ENCODE data around the gene KIAA1671. TPM values are rescaled to one million over a fixed set of nuclear protein-coding genes. Genes with fewer than 3 reads are reported as not detected.

KIAA1671 gene
- polyA plus RNA-seq, 1 donor from 2014 or later: 3.0 TPM

GRCh38 chr22:25167834-25168601, 215.5 kb downstream of the KIAA1671 start:
- Histone ChIP-seq H4K20me1 (ENCODE audit: insufficient read depth) (no peaks in the 10 kb centered on the region), H2AFZ (ENCODE audit: low read depth, low read length) (no peak overlapping the region), H3K36me3 (ENCODE audit: insufficient read depth, low read length) (no peaks in the 10 kb centered on the region), H3K9me2 (ENCODE audit: insufficient read depth, low read length) (no peaks in the 10 kb centered on the region), H3K27me3 (ENCODE audit: insufficient read depth, low read depth, low read length) (no peaks in the 10 kb centered on the region), H3K4me3 (ENCODE audit: low read length) (no peak overlapping the region), H3F3A (ENCODE audit: insufficient read depth, low read length, poor library complexity, severe bottlenecking) (no peaks in the 10 kb centered on the region), H3K9me3 (ENCODE audit: low read length) (no peaks in the 10 kb centered on the region), H3K79me2 (replicated peaks; ENCODE audit: insufficient read depth, low read length) (no peaks in the 10 kb centered on the region), H3K4me2 (ENCODE audit: low read length) (no peak overlapping the region), H3K9ac (ENCODE audit: low read length) (no peak overlapping the region), H3K27ac (ENCODE audit: low read length) (no peak overlapping the region)
- TF ChIP-seq SMC3 (conservative IDR thresholded peaks at IDR 0.05; ENCODE audit: poor library complexity) (no peak), EP300 (conservative IDR thresholded peaks at IDR 0.05; ENCODE audit: poor library complexity, severe bottlenecking) (no peak), REST (IDR thresholded peaks at IDR 0.05; ENCODE audit: borderline replicate concordance) (no peak), CTCF (IDR thresholded peaks at IDR 0.05; ENCODE audit: poor library complexity, severe bottlenecking) (no peak), RAD21 (conservative IDR thresholded peaks at IDR 0.05) (no peak), TAF1 (IDR thresholded peaks at IDR 0.05; ENCODE audit: low read depth) (no peak), POLR2AphosphoS5 (IDR thresholded peaks at IDR 0.05) (no peak), MXI1 (conservative IDR thresholded peaks at IDR 0.05; ENCODE audit: poor library complexity, severe bottlenecking) (no peak), EZH2 (IDR thresholded peaks at IDR 0.05; ENCODE audit: borderline replicate concordance, insufficient read depth, low read length, poor library complexity, severe bottlenecking) (no peak)

- Histone ChIP-seq H3F3A (ENCODE audit: insufficient read depth, low read length, poor library complexity, severe bottlenecking) (no peaks in the 10 kb centered on the region), H3K4me3 (ENCODE audit: low read length) (no peak overlapping the region)
Observed at GRCh38 chr22:25169278-25170031, 216.9 kb downstream of the KIAA1671 start.

More at GRCh38 chr22:25169278-25170031, 216.9 kb downstream of the KIAA1671 start:
- H3K79me2 ChIP-seq (replicated peaks; ENCODE audit: insufficient read depth, low read length): no peaks in the 10 kb centered on the region
- H3K27ac ChIP-seq (ENCODE audit: low read length): no peak overlapping the region
- H4K20me1 ChIP-seq (ENCODE audit: insufficient read depth): no peaks in the 10 kb centered on the region
- no peaks in the 10 kb centered on the region for H3K9me3 ChIP-seq (ENCODE audit: low read length)
- no peak overlapping the region for H3K9ac ChIP-seq (ENCODE audit: low read length)
- no peaks in the 10 kb centered on the region for H3K27me3 ChIP-seq (ENCODE audit: insufficient read depth, low read depth, low read length)
- no peaks in the 10 kb centered on the region for H3K36me3 ChIP-seq (ENCODE audit: insufficient read depth, low read length)
- no peak overlapping the region for H2AFZ ChIP-seq (ENCODE audit: low read depth, low read length)
- no peaks in the 10 kb centered on the region for H3K9me2 ChIP-seq (ENCODE audit: insufficient read depth, low read length)
- no peak overlapping the region for H3K4me2 ChIP-seq (ENCODE audit: low read length)
- TF ChIP-seq POLR2AphosphoS5 (IDR thresholded peaks at IDR 0.05): no peak
- TF ChIP-seq TAF1 (IDR thresholded peaks at IDR 0.05; ENCODE audit: low read depth): no peak
- no peak for TF ChIP-seq EZH2 (IDR thresholded peaks at IDR 0.05; ENCODE audit: borderline replicate concordance, insufficient read depth, low read length, poor library complexity, severe bottlenecking)
